ENCODE results near the gene MAGI2.

MAGI2 gene

DNA sequence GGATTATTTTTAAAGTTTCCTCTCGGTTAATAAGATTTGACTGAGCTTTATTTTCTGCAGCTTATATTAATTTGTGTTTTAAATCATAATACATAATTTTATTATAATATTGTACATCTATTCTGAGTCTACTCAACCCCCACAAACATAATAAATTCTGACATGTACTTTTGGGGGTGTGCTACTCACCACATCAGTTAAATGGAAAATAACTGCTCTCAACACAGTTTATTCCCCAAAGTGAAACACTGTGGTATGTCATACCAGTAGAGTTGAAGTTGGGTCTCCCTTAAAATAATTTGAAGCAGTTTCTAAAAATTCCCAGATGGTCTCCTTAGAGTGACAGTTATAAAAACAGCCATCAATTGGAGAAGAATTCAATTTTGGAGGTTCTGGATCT is 1191.7 kb downstream of the MAGI2 start:
- Histone ChIP-seq H4K8ac (ENCODE audit: low read depth, low read length) (no peak overlapping the region), H2AK5ac (ENCODE audit: low read depth, low read length) (no peak overlapping the region), H3K79me1 (ENCODE audit: low read depth, low read length) (no peaks in the 10 kb centered on the region), H3K9ac (ENCODE audit: low read depth, low read length, poor library complexity) (no peak overlapping the region), H2BK120ac (ENCODE audit: low read depth, low read length) (no peak overlapping the region), H2BK12ac (ENCODE audit: low read length) (no peak overlapping the region), H2BK5ac (ENCODE audit: low read length) (no peak overlapping the region), H3K36me3 (replicated peaks in 1 of 2; ENCODE audit: control insufficient read depth in 2 of 2, insufficient read depth in 2 of 2, low read length in 2 of 2) (no peaks in the 10 kb centered on the region), H3K4me2 (ENCODE audit: insufficient read depth, low read length, poor library complexity, severe bottlenecking) (no peak overlapping the region), H2AFZ (ENCODE audit: low read length) (no peak overlapping the region), H3K4ac (ENCODE audit: low read length) (no peak overlapping the region), H2BK15ac (ENCODE audit: low read length) (no peak overlapping the region), H3K27me3 (ENCODE audit: control insufficient read depth in 3 of 3, insufficient read depth in 3 of 3, low read depth in 1 of 3, low read length in 3 of 3) (no peaks in the 10 kb centered on the region), H3K9me3 (replicated peaks in 1 of 2; ENCODE audit: control insufficient read depth in 2 of 2, insufficient read depth in 1 of 2, low read depth in 1 of 2, low read length in 2 of 2) (no peaks in the 10 kb centered on the region), H3K18ac (ENCODE audit: low read length) (no peak overlapping the region), H3K4me1 (ENCODE audit: control insufficient read depth in 2 of 2, insufficient read depth in 1 of 2, low read depth in 1 of 2, low read length in 2 of 2) (peaks cover 0 to 3% of the 10 kb centered on the region in 2 donors), H3K23ac (ENCODE audit: low read depth, low read length, poor library complexity) (no peak overlapping the region), H4K91ac (ENCODE audit: low read depth, low read length, poor library complexity) (no peak overlapping the region), H3K14ac (ENCODE audit: low read length) (no peak overlapping the region), H3K27ac (replicated peaks; ENCODE audit: low read length) (no peak overlapping the region), H3K4me3 (ENCODE audit: low read length in 2 of 2) (no peak overlapping the region)
- WGBS, 2 donors (ENCODE audit: extremely low coverage in 2 of 2, insufficient read length in 2 of 2, insufficient replicate concordance in 1 of 2): no CpG with 5 or more reads among the region's 1 CpG
- DNase-seq (ENCODE audit: low spot score): no peak

DNA sequence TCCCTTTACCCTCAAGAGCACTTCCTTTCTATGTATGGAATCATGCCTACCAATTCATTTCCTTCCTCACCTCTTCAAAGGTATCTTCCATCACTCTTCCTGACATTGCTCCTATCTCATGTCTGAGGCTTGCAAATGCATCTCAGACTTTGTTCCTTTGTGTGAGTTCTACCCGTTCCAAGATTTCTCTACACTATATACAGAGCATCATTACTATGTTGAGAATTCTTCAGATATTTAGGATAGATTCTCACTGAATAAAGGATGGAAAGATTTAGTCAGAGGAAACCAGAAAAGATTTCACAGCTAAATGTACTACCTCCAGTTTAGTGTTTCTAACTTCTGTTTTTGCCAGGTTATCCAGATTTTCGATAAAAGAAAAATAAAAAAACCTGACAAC is 1192.2 kb downstream of the MAGI2 start:
- Histone ChIP-seq H3K14ac (ENCODE audit: low read length) (no peak overlapping the region), H3K27me3 (ENCODE audit: control insufficient read depth in 3 of 3, insufficient read depth in 3 of 3, low read depth in 1 of 3, low read length in 3 of 3) (no peaks in the 10 kb centered on the region), H3K9ac (ENCODE audit: low read depth, low read length, poor library complexity) (no peak overlapping the region), H4K8ac (ENCODE audit: low read depth, low read length) (no peak overlapping the region), H3K4me3 (ENCODE audit: low read length in 2 of 2) (no peak overlapping the region), H2AFZ (ENCODE audit: low read length) (no peak overlapping the region), H3K23ac (ENCODE audit: low read depth, low read length, poor library complexity) (no peak overlapping the region), H3K9me3 (replicated peaks in 1 of 2; ENCODE audit: control insufficient read depth in 2 of 2, insufficient read depth in 1 of 2, low read depth in 1 of 2, low read length in 2 of 2) (no peaks in the 10 kb centered on the region), H3K36me3 (replicated peaks in 1 of 2; ENCODE audit: control insufficient read depth in 2 of 2, insufficient read depth in 2 of 2, low read length in 2 of 2) (peaks cover 0 to under 1% of the 10 kb centered on the region in 2 donors), H4K91ac (ENCODE audit: low read depth, low read length, poor library complexity) (no peak overlapping the region), H3K27ac (replicated peaks; ENCODE audit: low read length) (no peak overlapping the region), H3K79me1 (ENCODE audit: low read depth, low read length) (no peaks in the 10 kb centered on the region), H2BK15ac (ENCODE audit: low read length) (no peak overlapping the region), H3K4ac (ENCODE audit: low read length) (no peak overlapping the region), H2BK120ac (ENCODE audit: low read depth, low read length) (no peak overlapping the region), H2BK5ac (ENCODE audit: low read length) (no peak overlapping the region), H2AK5ac (ENCODE audit: low read depth, low read length) (no peak overlapping the region), H3K4me1 (ENCODE audit: control insufficient read depth in 2 of 2, insufficient read depth in 1 of 2, low read depth in 1 of 2, low read length in 2 of 2) (peaks cover 0 to 3% of the 10 kb centered on the region in 2 donors), H3K18ac (ENCODE audit: low read length) (no peak overlapping the region), H2BK12ac (ENCODE audit: low read length) (no peak overlapping the region), H3K4me2 (ENCODE audit: insufficient read depth, low read length, poor library complexity, severe bottlenecking) (no peak overlapping the region)
- DNase-seq (ENCODE audit: low spot score): no peak
- WGBS, 2 donors (ENCODE audit: extremely low coverage in 2 of 2, insufficient read length in 2 of 2, insufficient replicate concordance in 1 of 2): no CpG with 5 or more reads among the region's 2 CpGs

DNA sequence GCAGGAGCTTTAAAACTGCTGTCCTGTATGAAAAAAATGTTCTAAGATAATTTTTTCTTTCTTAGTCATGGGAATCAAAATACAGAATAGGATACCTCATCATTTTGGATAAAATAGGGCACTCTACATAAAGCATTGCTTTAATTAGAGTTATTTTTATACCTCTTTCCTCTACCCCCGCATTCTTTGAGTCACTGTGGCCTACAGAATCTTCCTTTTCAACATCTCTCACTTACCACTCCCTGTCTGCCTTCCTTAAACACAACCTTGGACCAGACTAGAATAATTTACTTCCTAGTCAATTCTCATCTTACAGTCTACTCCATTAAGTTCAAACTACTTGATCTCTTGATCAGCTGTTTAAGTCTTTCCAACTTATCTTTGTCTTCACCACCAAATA is 1192.6 kb downstream of the MAGI2 start:
- H3K4me2 ChIP-seq (ENCODE audit: insufficient read depth, low read length, poor library complexity, severe bottlenecking): no peak overlapping the region
- no peak overlapping the region for H2BK12ac ChIP-seq (ENCODE audit: low read length)
- no peak overlapping the region for H4K91ac ChIP-seq (ENCODE audit: low read depth, low read length, poor library complexity)
- no peaks in the 10 kb centered on the region for H3K79me1 ChIP-seq (ENCODE audit: low read depth, low read length)
- no peaks in the 10 kb centered on the region for H3K27me3 ChIP-seq (ENCODE audit: control insufficient read depth in 3 of 3, insufficient read depth in 3 of 3, low read depth in 1 of 3, low read length in 3 of 3)
- H2AK5ac ChIP-seq (ENCODE audit: low read depth, low read length): no peak overlapping the region
- H2BK120ac ChIP-seq (ENCODE audit: low read depth, low read length): no peak overlapping the region
- no peak overlapping the region for H3K4ac ChIP-seq (ENCODE audit: low read length)
- no peak overlapping the region for H3K23ac ChIP-seq (ENCODE audit: low read depth, low read length, poor library complexity)
- H3K18ac ChIP-seq (ENCODE audit: low read length): no peak overlapping the region
- DNase-seq (ENCODE audit: low spot score): no peak
- no peak overlapping the region for H2BK15ac ChIP-seq (ENCODE audit: low read length)
- no peak overlapping the region for H2BK5ac ChIP-seq (ENCODE audit: low read length)
- H4K8ac ChIP-seq (ENCODE audit: low read depth, low read length): no peak overlapping the region
- peaks cover 0 to 5% of the 10 kb centered on the region in 2 donors for H3K36me3 ChIP-seq (replicated peaks in 1 of 2; ENCODE audit: control insufficient read depth in 2 of 2, insufficient read depth in 2 of 2, low read length in 2 of 2)
- no peak overlapping the region for H3K9ac ChIP-seq (ENCODE audit: low read depth, low read length, poor library complexity)
- H3K14ac ChIP-seq (ENCODE audit: low read length): no peak overlapping the region
- H2AFZ ChIP-seq (ENCODE audit: low read length): no peak overlapping the region
- H3K27ac ChIP-seq (replicated peaks; ENCODE audit: low read length): no peak overlapping the region
- H3K4me3 ChIP-seq (ENCODE audit: low read length in 2 of 2): no peak overlapping the region
- no peaks in the 10 kb centered on the region for H3K9me3 ChIP-seq (replicated peaks in 1 of 2; ENCODE audit: control insufficient read depth in 2 of 2, insufficient read depth in 1 of 2, low read depth in 1 of 2, low read length in 2 of 2)
- H3K4me1 ChIP-seq (ENCODE audit: control insufficient read depth in 2 of 2, insufficient read depth in 1 of 2, low read depth in 1 of 2, low read length in 2 of 2): peaks cover 0 to 3% of the 10 kb centered on the region in 2 donors
- WGBS, 2 donors (ENCODE audit: extremely low coverage in 2 of 2, insufficient read length in 2 of 2, insufficient replicate concordance in 1 of 2): no CpG with 5 or more reads among the region's 1 CpG

DNA sequence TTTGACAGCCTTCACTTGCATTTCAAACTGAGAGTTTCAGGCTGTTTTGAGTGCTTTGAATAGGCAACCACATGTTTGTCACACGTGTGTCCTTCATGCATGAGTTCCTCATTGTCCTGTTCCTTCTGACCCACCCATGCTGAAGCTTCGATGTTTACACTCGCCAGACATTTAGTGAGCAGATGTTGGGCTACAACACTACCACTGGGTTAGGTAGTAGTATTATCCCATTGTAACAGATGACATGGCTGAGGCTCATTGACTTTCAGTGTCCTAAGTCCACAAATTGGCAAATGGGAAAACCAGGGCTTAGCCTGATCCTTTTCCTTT is 1198.8 kb downstream of the MAGI2 start:
- H3K27ac ChIP-seq (replicated peaks; ENCODE audit: low read length): no peak overlapping the region
- H3K4me3 ChIP-seq (ENCODE audit: low read length in 2 of 2): no peak overlapping the region
- H3K4me2 ChIP-seq (ENCODE audit: insufficient read depth, low read length, poor library complexity, severe bottlenecking): no peak overlapping the region
- no peaks in the 10 kb centered on the region for H3K27me3 ChIP-seq (ENCODE audit: control insufficient read depth in 3 of 3, insufficient read depth in 3 of 3, low read depth in 1 of 3, low read length in 3 of 3)
- no peak overlapping the region for H3K18ac ChIP-seq (ENCODE audit: low read length)
- H3K23ac ChIP-seq (ENCODE audit: low read depth, low read length, poor library complexity): no peak overlapping the region
- H4K91ac ChIP-seq (ENCODE audit: low read depth, low read length, poor library complexity): no peak overlapping the region
- H2BK5ac ChIP-seq (ENCODE audit: low read length): no peak overlapping the region
- WGBS, 2 donors (ENCODE audit: extremely low coverage in 2 of 2, insufficient read length in 2 of 2, insufficient replicate concordance in 1 of 2): no CpG with 5 or more reads among the region's 3 CpGs
- H3K9ac ChIP-seq (ENCODE audit: low read depth, low read length, poor library complexity): no peak overlapping the region
- H2BK12ac ChIP-seq (ENCODE audit: low read length): no peak overlapping the region
- H3K4me1 ChIP-seq (ENCODE audit: control insufficient read depth in 2 of 2, insufficient read depth in 1 of 2, low read depth in 1 of 2, low read length in 2 of 2): no peaks in the 10 kb centered on the region
- no peaks in the 10 kb centered on the region for H3K9me3 ChIP-seq (replicated peaks in 1 of 2; ENCODE audit: control insufficient read depth in 2 of 2, insufficient read depth in 1 of 2, low read depth in 1 of 2, low read length in 2 of 2)
- H2BK120ac ChIP-seq (ENCODE audit: low read depth, low read length): no peak overlapping the region
- no peak overlapping the region for H3K14ac ChIP-seq (ENCODE audit: low read length)
- peaks cover 0 to 6% of the 10 kb centered on the region in 2 donors for H3K36me3 ChIP-seq (replicated peaks in 1 of 2; ENCODE audit: control insufficient read depth in 2 of 2, insufficient read depth in 2 of 2, low read length in 2 of 2)
- DNase-seq (ENCODE audit: low spot score): no peak
- H3K79me1 ChIP-seq (ENCODE audit: low read depth, low read length): no peaks in the 10 kb centered on the region
- H3K4ac ChIP-seq (ENCODE audit: low read length): no peak overlapping the region
- H2BK15ac ChIP-seq (ENCODE audit: low read length): no peak overlapping the region
- H4K8ac ChIP-seq (ENCODE audit: low read depth, low read length): no peak overlapping the region
- no peak overlapping the region for H2AFZ ChIP-seq (ENCODE audit: low read length)
- no peak overlapping the region for H2AK5ac ChIP-seq (ENCODE audit: low read depth, low read length)

Data from neuronal stem cell (in vitro differentiated cells).